ENCODE data around the gene LAMB1.
A peak's percentile ranks its signal among the peaks of the same experiment; 100 is the strongest.

The LAMB1 gene

DNA sequence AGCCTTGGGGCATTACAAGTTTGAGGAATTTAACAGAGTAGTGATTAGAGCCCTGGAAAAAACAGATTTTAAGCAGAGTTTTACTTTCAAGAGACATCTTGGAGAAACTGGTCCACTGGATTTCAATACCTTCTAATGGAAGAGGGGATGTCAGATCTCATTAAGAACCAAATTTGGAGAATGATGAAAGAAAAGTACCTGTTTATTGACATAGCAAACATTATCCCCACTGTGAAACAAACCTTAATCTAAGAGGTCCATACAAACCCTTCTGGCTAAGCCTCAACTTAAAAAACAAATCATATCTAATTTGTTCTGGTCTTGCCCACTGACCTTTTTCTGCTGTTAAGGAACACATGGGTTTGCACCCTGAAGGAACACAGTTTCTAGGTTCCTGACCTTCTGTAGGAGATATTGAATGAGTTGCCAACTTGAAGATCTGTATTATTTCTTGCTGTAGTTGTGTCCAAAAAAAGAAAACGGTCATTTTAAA lies 53.5 kb downstream of the LAMB1 start:
- H3K27ac ChIP-seq: peak overlapping the region; percentile 61
- no peak for DNase-seq (ENCODE audit: low spot score)
- ChIA-PET CTCF (no interaction called here), POLR2A (ENCODE audit: low non-redundant PET) (no interaction called here)
- TF ChIP-seq, protein P1, sequence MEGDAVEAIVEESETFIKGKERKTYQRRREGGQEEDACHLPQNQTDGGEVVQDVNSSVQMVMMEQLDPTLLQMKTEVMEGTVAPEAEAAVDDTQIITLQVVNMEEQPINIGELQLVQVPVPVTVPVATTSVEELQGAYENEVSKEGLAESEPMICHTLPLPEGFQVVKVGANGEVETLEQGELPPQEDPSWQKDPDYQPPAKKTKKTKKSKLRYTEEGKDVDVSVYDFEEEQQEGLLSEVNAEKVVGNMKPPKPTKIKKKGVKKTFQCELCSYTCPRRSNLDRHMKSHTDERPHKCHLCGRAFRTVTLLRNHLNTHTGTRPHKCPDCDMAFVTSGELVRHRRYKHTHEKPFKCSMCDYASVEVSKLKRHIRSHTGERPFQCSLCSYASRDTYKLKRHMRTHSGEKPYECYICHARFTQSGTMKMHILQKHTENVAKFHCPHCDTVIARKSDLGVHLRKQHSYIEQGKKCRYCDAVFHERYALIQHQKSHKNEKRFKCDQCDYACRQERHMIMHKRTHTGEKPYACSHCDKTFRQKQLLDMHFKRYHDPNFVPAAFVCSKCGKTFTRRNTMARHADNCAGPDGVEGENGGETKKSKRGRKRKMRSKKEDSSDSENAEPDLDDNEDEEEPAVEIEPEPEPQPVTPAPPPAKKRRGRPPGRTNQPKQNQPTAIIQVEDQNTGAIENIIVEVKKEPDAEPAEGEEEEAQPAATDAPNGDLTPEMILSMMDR (conservative IDR thresholded peaks at IDR 0.05; ENCODE audit: low read depth): no peak

DNA sequence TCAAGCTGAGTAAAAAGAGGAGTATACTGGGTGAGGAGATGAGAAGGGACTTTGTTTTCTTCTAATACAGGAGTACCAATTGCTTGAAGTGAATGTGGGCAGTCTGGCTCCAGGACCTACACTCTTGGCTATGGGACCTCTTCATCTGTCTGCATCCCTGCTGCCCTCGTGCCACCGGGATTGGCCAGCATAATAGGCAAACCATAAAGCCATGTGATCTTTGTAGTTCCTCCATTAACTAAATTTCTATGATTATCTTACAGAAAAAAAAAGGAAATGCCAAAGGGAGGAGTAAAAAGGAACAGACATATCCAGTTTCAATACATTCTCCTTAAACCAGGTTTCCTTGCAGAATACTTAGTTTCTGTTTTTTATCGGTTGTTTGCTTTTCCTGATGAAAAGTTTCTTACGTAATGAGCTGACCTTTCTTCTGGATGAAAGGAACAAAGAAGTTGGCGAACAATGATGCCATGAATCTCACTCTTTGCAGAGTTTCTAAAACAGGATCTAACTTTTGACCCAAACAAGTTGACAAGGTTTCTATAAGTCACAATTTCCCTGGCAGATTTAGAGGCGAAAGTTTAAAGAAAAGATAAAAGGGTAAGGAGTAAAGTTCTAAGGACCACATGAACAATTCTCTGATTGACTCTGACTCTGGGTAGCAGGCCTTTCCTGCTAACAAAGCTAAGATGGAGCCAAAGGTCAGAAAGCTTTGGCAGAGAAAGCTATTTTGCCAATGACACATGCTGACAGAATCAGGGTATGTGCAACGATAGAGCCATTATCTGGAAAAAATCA lies 54.1 kb downstream of the LAMB1 start:
- CTCF ChIA-PET: interaction anchor here (0.5 kb wide), 1 partner anchor 232 kb away, joined by 4 read pairs; no protein-coding TSS in a partner anchor
- POLR2A ChIA-PET (ENCODE audit: low non-redundant PET): no interaction called here
- H3K27ac ChIP-seq: no peak overlapping the region
- TF ChIP-seq, protein P1 (conservative IDR thresholded peaks at IDR 0.05; ENCODE audit: low read depth): no peak
- peak; percentile 79 for DNase-seq (ENCODE audit: low spot score)

DNA sequence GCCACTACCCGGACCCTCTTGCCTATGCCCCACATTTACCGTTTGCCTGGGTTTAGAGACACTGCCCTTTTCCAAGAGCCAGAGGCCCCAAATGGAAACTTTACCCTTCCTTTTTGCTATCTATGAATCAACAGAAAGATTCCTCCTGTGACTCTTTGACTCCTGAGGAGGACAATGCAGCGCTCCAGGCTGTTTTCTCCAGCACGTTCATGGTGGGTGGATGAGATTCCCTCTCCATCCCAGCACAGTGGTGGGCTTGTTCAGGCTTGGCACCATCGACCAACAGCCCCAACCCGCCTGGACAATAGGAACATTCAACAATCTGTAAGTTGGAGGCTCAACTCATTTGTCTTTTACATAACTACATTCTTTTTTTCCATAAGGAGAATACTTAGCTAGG lies 56.1 kb downstream of the LAMB1 start:
- TF ChIP-seq, protein P1 (conservative IDR thresholded peaks at IDR 0.05; ENCODE audit: low read depth): no peak
- POLR2A ChIA-PET (ENCODE audit: low non-redundant PET): no interaction called here
- CTCF ChIA-PET: interaction anchor here (1.4 kb wide), 1 partner anchor 68 kb away, joined by 3 read pairs; no protein-coding TSS in a partner anchor
- H3K27ac ChIP-seq: peak overlapping the region; percentile 41; the same call in 1 of the 2 replicates
- no peak for DNase-seq (ENCODE audit: low spot score)

DNA sequence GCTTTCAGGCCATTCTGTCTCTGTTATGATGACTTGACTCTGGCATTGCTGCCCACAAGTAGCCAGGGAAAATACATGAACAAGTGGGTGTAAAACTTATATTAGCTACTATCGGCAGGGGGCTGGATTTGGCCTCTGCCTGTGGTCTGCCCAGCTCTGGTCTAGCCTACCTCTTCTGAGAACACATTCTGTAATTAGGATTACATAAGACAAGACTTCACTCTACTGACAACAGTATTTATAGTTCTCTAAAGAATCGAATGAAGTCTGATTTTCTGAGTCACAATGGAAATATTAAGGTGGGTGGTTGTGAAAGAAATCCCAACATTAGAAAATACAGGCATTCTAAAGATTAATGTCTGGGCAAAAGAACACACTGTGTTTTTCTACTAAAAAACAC lies 56.5 kb downstream of the LAMB1 start:
- TF ChIP-seq, protein P1 (conservative IDR thresholded peaks at IDR 0.05; ENCODE audit: low read depth): no peak
- H3K27ac ChIP-seq: no peak overlapping the region
- ChIA-PET CTCF (interaction anchor here (1.4 kb wide), 1 partner anchor 67 kb away, joined by 3 read pairs; no protein-coding TSS in a partner anchor), POLR2A (ENCODE audit: low non-redundant PET) (no interaction called here)
- DNase-seq (ENCODE audit: low spot score): peak; percentile 33

DNA sequence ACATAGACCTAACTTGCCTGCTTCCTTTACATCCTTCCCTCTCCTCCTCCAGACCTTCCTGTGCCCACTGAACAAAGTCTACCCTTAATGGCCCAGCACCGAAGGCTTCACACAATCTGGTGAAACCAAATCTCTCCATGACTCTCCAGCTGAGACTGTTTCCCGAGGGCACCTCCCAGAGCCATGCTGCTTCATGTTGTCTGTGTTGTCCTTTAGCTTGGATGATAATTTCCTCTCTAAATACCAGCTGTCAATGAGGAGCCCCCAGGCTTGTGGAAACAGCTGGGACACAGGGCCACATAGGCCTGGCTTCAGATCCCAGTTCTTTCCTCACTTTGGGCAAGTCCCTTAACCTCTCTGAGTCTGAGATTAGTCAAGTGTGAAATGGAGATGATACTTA lies 57.6 kb downstream of the LAMB1 start:
- TF ChIP-seq, protein P1 (conservative IDR thresholded peaks at IDR 0.05; ENCODE audit: low read depth): no peak
- CTCF ChIA-PET: interaction anchor here (0.6 kb wide), 1 partner anchor 71 kb away, joined by 3 read pairs; no protein-coding TSS in a partner anchor
- POLR2A ChIA-PET (ENCODE audit: low non-redundant PET): no interaction called here
- DNase-seq (ENCODE audit: low spot score): no peak
- H3K27ac ChIP-seq: no peak overlapping the region

DNA sequence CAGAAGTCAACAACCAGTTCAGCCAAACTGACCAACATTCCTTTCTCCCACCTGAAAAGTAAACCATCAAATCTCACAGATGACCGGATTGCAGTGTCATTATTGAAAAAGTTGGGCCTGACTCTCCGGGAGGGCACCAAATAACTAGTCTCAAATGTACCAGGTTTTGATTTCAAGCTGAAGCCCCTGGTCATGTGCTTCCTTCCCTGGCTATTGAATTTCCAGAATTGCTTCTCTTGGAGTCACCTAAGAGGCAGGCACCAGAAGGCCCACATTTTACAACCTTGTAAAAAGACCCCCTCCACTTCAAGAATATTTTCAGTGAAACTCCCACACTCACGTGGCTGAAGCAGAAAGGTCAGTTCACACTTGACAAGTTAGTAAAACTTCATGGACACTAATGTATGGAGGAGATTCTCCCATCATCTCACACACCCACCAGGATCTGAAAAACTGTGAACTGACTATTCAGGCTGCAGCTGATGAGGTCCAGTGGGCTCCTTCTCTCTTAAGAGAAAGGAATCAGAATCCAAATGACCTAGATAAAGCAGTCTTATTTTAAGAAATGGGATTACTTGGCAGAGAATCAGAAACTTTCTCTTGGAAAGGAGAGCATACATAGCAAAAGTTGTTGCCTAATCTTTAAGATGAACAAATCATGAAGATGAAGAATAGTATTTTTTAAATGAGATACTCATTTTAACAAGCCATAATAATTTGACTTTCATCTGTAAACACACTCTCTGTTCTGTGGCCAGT lies 58.4 kb downstream of the LAMB1 start:
- TF ChIP-seq, protein P1 (conservative IDR thresholded peaks at IDR 0.05; ENCODE audit: low read depth): no peak
- ChIA-PET CTCF (interaction anchor here (0.6 kb wide), 1 partner anchor 72 kb away, joined by 3 read pairs; no protein-coding TSS in a partner anchor), POLR2A (ENCODE audit: low non-redundant PET) (no interaction called here)
- DNase-seq (ENCODE audit: low spot score): no peak
- H3K27ac ChIP-seq: no peak overlapping the region

Data from RWPE1 (cell line).